ENCODE measurements around the gene CALHM3.

- TF ChIP-seq CTCF (IDR thresholded peaks at IDR 0.05; ENCODE audit: insufficient read depth, low read length) (no peak), POLR2AphosphoS5 (IDR thresholded peaks at IDR 0.05; ENCODE audit: low read depth) (no peak), REST (IDR thresholded peaks at IDR 0.05; ENCODE audit: insufficient replicate concordance, low read depth) (no peak)
Observed at GRCh38 chr10:103525901-103526300, 46.9 kb upstream of the CALHM3 start.

Data from HL-60 (cell line).